GM12878 (cell line): ENCODE measurements around the gene PRR5L. TPM values are rescaled to one million over a fixed set of nuclear protein-coding genes. Genes with fewer than 3 reads are reported as not detected.

Source experiments
- ATAC-seq: fragments of 200-7000 bp; cut with Tn5 transposase; 3 replicates; pipeline ENCODE4 v1.9.1; 2020; ENCODE audit warnings: mild to moderate bottlenecking, moderate library complexity
- BruUV-seq: library from RNA; stranded (reverse); fragments of 400-500 nt; replicated peaks from 2 replicates; lab custom pipeline; 2021; lab: Mats Ljungman, UMichigan
- CTCF ChIA-PET: fragments of 300-600 bp; sonication (Branson Sonifier 250); formaldehyde crosslinking; extraction: SDS; loops from one replicate; lab custom pipeline; 2021; ENCODE audit warnings: inconsistent platforms; lab: Yijun Ruan, JAX
- POLR2A ChIA-PET: fragments of 350-600 bp; formaldehyde crosslinking; extraction: SDS; loops from one replicate; lab custom pipeline; 2021; ENCODE audit warnings: inconsistent platforms; lab: Charles Lee
- RAD21 ChIA-PET: fragments of 300-600 bp; sonication (Branson Sonifier 250); formaldehyde crosslinking; loops from one replicate; lab custom pipeline; 2023; ENCODE audit warnings: antibody characterized with exemption; ENCODE audit not compliant: unreplicated experiment; lab: Charles Lee
- SMC1A ChIA-PET: fragments of 300-600 bp; sonication (Branson Sonifier 250); formaldehyde crosslinking; loops from one replicate; lab custom pipeline; 2023; ENCODE audit not compliant: unreplicated experiment, uncharacterized antibody; lab: Charles Lee
- DNase-seq: peaks from one replicate; pipeline ENCODE4 v3.0.0-alpha.2; 2011; ENCODE audit warnings: low read depth, low spot score
- FAIRE-seq: peaks from 3 replicates; lab custom pipeline; 2011; peaks lifted over from hg19 to GRCh38; lab: Jason Lieb, UNC
- H2AFZ ChIP-seq: 2 replicates; pipeline ENCODE4 v1.6.0; 2011; ENCODE audit warnings: low read depth, low read length, control low read depth; ENCODE audit not compliant: control insufficient read depth
- H3K27ac ChIP-seq: 2 replicates; pipeline ENCODE4 v1.5.1; 2011; ENCODE audit warnings: control low read depth; ENCODE audit not compliant: control insufficient read depth, insufficient read depth
- H3K27me3 ChIP-seq, 2 experiments: replicated peaks in 1 of 2; 2 replicates each; pipeline versions ENCODE4 v1.6.0 to v1.6.1; 2011; ENCODE audit warnings: low read length in 1 of 2; ENCODE audit not compliant: control insufficient read depth in 2 of 2, insufficient read depth in 2 of 2
- H3K36me3 ChIP-seq, 2 experiments: 2 replicates each; pipeline ENCODE4 v1.5.1; 2011; ENCODE audit warnings: low read length in 1 of 2; ENCODE audit not compliant: control insufficient read depth in 2 of 2, insufficient read depth in 2 of 2
- H3K4me1 ChIP-seq: 2 replicates; pipeline ENCODE4 v1.6.1; 2011; ENCODE audit warnings: mild to moderate bottlenecking, low read length, moderate library complexity, mixed read lengths; ENCODE audit not compliant: control insufficient read depth, insufficient read depth
- H3K4me2 ChIP-seq: 2 replicates; pipeline ENCODE4 v1.6.0; 2011; ENCODE audit warnings: control low read depth; ENCODE audit not compliant: control insufficient read depth, insufficient read depth
- H3K4me3 ChIP-seq: fragments of 200-600 bp; sonication (generic); 2 replicates; pipeline ENCODE4 v1.5.1; 2016
- H3K79me2 ChIP-seq: 2 replicates; pipeline ENCODE4 v1.6.0; 2011; ENCODE audit warnings: low read length; ENCODE audit not compliant: control insufficient read depth, insufficient read depth
- H3K9ac ChIP-seq: 2 replicates; pipeline ENCODE4 v1.8.0; 2011; ENCODE audit warnings: low read length, control low read depth, mixed read lengths; ENCODE audit not compliant: control insufficient read depth, insufficient read depth
- H3K9me3 ChIP-seq: replicated peaks from 3 replicates; pipeline ENCODE4 v1.5.1; 2011; ENCODE audit warnings: mild to moderate bottlenecking, low read length; ENCODE audit not compliant: control insufficient read depth, insufficient read depth
- H4K20me1 ChIP-seq: 2 replicates; pipeline ENCODE4 v1.6.0; 2011; ENCODE audit not compliant: control insufficient read depth, insufficient read depth
- CBX5 ChIP-seq: sonication (generic); IDR thresholded peaks from 2 replicates; pipeline ENCODE4 v1.6.1; 2016; ENCODE audit warnings: low read depth, moderate library complexity, mild to moderate bottlenecking, inconsistent platforms
- TCF7 ChIP-seq: IDR thresholded peaks from 2 replicates; pipeline ENCODE4 v1.6.1; 2014; ENCODE audit warnings: antibody characterized with exemption, borderline replicate concordance
- WGBS: methylation state at CpG from one replicate; pipeline ENCODE4 v1.1.6; 2016; ENCODE audit warnings: low lambda C conversion rate; ENCODE audit not compliant: insufficient replicate concordance, insufficient coverage; ENCODE audit errors: missing lambda C conversion rate; 5-methylcytosine and 5-hydroxymethylcytosine counted together
- in situ Hi-C: fragments of 300-500 bp; cut with MboI; formaldehyde crosslinking; loops from 9 replicates; pipeline ENCODE4 v1.14.3; 2018; ENCODE audit warnings: mixed read lengths
- intact Hi-C: fragments of 100-400 bp; cut with micrococcal nuclease; formaldehyde crosslinking; loops from one replicate; pipeline ENCODE4 v1.14.2; 2022; ENCODE audit not compliant: unreplicated experiment
- polyA plus RNA-seq, 11 experiments: library from polyadenylated mRNA; depleted of rRNA in 4 of 11; unstranded in 6 of 11; stranded (reverse) in 5 of 11; fragments of >200 nt; fragmentation: Nextera tagmentation in 4 of 11; fragmentation: Illumina TruSeq in 1 of 11; extraction: Ambion mirVana in 4 of 11; extraction: Trizol in 1 of 11; gene quantifications; 1 replicate in 1 of 11; 2 replicates in 10 of 11; pipeline versions ENCODE4 v1.2.1 to v1.2.3, GENCODE V29; 2011 to 2016; ENCODE audit warnings: inconsistent platforms in 2 of 11, missing spikeins in 2 of 11, low read depth in 1 of 11
- total RNA-seq, 4 experiments: library from RNA; depleted of rRNA in 3 of 4; stranded (reverse); fragments of >200 nt in 3 of 4; fragmentation: Illumina TruSeq in 1 of 4; extraction: Trizol in 1 of 4; gene quantifications; 2 replicates each; pipeline versions ENCODE4 v1.2.1 to v1.2.3, GENCODE V29; 2013 to 2021
- TF ChIP-seq, protein P1 (sequence below): fragments of 450-650 bp; IDR thresholded peaks from 2 replicates; pipeline ENCODE4 v1.6.1; 2017; ENCODE audit warnings: mild to moderate bottlenecking, moderate library complexity

The PRR5L gene
- total and polyA plus RNA-seq, 10 of the 15 experiments (the other 5 are each of a cell fraction or from before 2014, with no cell fraction given): 0.11 to 4.2 (median 0.67) TPM; not detected in 1

DNA sequence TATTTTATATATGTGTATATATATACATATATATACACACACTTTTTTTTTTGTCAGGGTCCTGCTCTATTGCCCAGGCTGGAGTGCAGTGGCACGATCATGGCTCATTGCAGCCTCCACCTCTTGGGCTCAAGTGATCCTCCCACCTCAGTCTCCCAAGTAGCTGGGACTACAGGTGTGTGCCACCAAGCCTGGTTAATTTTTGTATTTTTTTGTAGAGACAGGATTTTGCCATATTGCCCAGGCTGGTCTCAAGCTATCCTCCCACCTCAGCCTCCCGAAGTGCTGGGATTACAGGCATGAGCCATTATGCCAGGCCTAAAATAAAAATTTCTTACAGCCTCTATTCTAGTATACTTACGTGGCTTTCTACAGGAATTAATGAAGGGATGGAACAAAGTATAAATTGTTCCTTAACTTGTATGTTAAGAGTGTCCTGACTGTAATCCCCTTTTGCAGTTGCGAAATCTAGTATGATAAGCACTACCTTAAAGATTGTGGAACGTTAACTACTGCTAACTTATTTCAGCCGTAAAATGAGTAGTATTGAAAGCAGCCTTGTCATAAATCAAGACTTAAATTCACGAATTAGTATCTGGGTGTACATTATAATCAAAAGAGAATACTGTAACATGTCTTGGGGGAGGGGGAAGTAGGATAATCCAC lies 211.9 kb downstream of the PRR5L start:
- FAIRE-seq: no peak
- no peak for ATAC-seq
- no TSS peak for BruUV-seq
- SMC1A ChIA-PET: interaction anchor here (0.9 to 2.9 kb wide), 6 partner anchors 8 to 239 kb away, joined by 3 to 23 read pairs (median 6); no protein-coding TSS in a partner anchor
- H3K27ac ChIP-seq: peak overlapping the region; percentile 6; the same call in 1 of the 2 replicates
- H3K36me3 ChIP-seq: no peaks in the 10 kb centered on the region
- RAD21 ChIA-PET: interaction anchor here (0.8 to 1.8 kb wide), 5 partner anchors 8 to 217 kb away, joined by 3 to 18 read pairs (median 8); no protein-coding TSS in a partner anchor
- CTCF ChIA-PET: interaction anchor here (1.0 to 3.6 kb wide), 9 partner anchors 8 to 215 kb away, joined by 3 to 40 read pairs (median 5); no protein-coding TSS in a partner anchor
- 66% methylated on average over 7 of the region's 7 CpGs for WGBS
- no peak for DNase-seq
- H4K20me1 ChIP-seq: no peaks in the 10 kb centered on the region
- POLR2A ChIA-PET: no interaction called here
- intact Hi-C loops: no loop called here
- no peak for TF ChIP-seq CBX5
- TF ChIP-seq, protein P1, sequence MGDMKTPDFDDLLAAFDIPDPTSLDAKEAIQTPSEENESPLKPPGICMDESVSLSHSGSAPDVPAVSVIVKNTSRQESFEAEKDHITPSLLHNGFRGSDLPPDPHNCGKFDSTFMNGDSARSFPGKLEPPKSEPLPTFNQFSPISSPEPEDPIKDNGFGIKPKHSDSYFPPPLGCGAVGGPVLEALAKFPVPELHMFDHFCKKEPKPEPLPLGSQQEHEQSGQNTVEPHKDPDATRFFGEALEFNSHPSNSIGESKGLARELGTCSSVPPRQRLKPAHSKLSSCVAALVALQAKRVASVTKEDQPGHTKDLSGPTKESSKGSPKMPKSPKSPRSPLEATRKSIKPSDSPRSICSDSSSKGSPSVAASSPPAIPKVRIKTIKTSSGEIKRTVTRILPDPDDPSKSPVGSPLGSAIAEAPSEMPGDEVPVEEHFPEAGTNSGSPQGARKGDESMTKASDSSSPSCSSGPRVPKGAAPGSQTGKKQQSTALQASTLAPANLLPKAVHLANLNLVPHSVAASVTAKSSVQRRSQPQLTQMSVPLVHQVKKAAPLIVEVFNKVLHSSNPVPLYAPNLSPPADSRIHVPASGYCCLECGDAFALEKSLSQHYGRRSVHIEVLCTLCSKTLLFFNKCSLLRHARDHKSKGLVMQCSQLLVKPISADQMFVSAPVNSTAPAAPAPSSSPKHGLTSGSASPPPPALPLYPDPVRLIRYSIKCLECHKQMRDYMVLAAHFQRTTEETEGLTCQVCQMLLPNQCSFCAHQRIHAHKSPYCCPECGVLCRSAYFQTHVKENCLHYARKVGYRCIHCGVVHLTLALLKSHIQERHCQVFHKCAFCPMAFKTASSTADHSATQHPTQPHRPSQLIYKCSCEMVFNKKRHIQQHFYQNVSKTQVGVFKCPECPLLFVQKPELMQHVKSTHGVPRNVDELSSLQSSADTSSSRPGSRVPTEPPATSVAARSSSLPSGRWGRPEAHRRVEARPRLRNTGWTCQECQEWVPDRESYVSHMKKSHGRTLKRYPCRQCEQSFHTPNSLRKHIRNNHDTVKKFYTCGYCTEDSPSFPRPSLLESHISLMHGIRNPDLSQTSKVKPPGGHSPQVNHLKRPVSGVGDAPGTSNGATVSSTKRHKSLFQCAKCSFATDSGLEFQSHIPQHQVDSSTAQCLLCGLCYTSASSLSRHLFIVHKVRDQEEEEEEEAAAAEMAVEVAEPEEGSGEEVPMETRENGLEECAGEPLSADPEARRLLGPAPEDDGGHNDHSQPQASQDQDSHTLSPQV: no peak
- TF ChIP-seq TCF7: no peak
- TF ChIP-seq, all 136 proteins: peak for 0
- no peak overlapping the region for H2AFZ ChIP-seq
- no peak overlapping the region for H3K9ac ChIP-seq
- in situ Hi-C loops: no loop called here
- H3K4me1 ChIP-seq: peaks cover 4% of the 10 kb centered on the region; the same call in 1 of the 2 replicates
- peaks cover 23% of the 10 kb centered on the region for H3K79me2 ChIP-seq
- peak overlapping the region; percentile 53 for H3K4me2 ChIP-seq
- peak overlapping the region; percentile 86 for H3K4me3 ChIP-seq
- no peaks in the 10 kb centered on the region for H3K27me3 ChIP-seq
- no peaks in the 10 kb centered on the region for H3K9me3 ChIP-seq
